SK-N-SH (cell line): ENCODE data around the gene DIRAS1.

Source experiments
- ELF1 ChIP-seq: IDR thresholded peaks from 2 replicates; pipeline ENCODE4 v1.4.0; 2012
- EZH2phosphoT487 ChIP-seq: fragments of 200-600 bp; sonication (generic); IDR thresholded peaks from 2 replicates; pipeline ENCODE4 v1.6.1; 2017; ENCODE audit warnings: low read depth, mixed run types, mild to moderate bottlenecking, antibody characterized with exemption, moderate library complexity, borderline replicate concordance
- FOSL2 ChIP-seq: IDR thresholded peaks from 2 replicates; pipeline ENCODE4 v1.4.0; 2012; ENCODE audit warnings: low read depth, mild to moderate bottlenecking, moderate library complexity, borderline replicate concordance
- FOXM1 ChIP-seq: IDR thresholded peaks from 2 replicates; pipeline ENCODE4 v1.4.0; 2012; ENCODE audit warnings: low read depth, mild to moderate bottlenecking
- GABPA ChIP-seq: IDR thresholded peaks from 2 replicates; pipeline ENCODE4 v1.4.0; 2012; ENCODE audit warnings: low read depth, mild to moderate bottlenecking
- JUND ChIP-seq: IDR thresholded peaks from 2 replicates; pipeline ENCODE4 v1.4.0; 2012
- MAX ChIP-seq: IDR thresholded peaks from 2 replicates; pipeline ENCODE4 v1.4.0; 2012; ENCODE audit warnings: low read depth
- POLR2AphosphoS5 ChIP-seq: IDR thresholded peaks from 2 replicates; pipeline ENCODE4 v1.6.1; 2012; ENCODE audit warnings: low read depth, low read length
- RXRA ChIP-seq: IDR thresholded peaks from 2 replicates; pipeline ENCODE4 v1.4.0; 2012; ENCODE audit warnings: low read depth, mild to moderate bottlenecking, borderline replicate concordance
- ZBTB33 ChIP-seq: IDR thresholded peaks from 2 replicates; pipeline ENCODE4 v1.4.0; 2012; ENCODE audit warnings: low read depth, borderline replicate concordance
- TF ChIP-seq, protein P1 (sequence below): fragments of 200-600 bp; sonication (generic); IDR thresholded peaks from 2 replicates; pipeline ENCODE4 v1.6.1; 2017; ENCODE audit warnings: antibody characterized with exemption, mild to moderate bottlenecking, moderate library complexity

DNA sequence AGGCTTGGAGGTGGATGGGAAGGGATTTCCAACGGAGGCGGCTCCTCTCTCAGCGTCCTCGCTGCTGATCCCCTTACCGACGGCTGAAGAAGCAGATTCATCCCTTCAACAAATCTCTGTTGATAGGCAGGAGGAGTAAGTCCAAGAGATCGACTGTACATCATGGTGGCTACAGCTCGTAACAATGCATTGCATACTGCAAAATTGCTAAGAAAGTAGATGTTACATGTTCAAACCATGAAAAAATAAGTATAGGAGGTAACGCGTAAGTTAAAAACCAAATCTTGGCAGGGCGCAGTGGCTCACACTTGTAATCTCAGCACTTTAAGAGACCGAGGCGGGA lies 19.1 kb upstream of the DIRAS1 start:
- TF ChIP-seq, protein P1, sequence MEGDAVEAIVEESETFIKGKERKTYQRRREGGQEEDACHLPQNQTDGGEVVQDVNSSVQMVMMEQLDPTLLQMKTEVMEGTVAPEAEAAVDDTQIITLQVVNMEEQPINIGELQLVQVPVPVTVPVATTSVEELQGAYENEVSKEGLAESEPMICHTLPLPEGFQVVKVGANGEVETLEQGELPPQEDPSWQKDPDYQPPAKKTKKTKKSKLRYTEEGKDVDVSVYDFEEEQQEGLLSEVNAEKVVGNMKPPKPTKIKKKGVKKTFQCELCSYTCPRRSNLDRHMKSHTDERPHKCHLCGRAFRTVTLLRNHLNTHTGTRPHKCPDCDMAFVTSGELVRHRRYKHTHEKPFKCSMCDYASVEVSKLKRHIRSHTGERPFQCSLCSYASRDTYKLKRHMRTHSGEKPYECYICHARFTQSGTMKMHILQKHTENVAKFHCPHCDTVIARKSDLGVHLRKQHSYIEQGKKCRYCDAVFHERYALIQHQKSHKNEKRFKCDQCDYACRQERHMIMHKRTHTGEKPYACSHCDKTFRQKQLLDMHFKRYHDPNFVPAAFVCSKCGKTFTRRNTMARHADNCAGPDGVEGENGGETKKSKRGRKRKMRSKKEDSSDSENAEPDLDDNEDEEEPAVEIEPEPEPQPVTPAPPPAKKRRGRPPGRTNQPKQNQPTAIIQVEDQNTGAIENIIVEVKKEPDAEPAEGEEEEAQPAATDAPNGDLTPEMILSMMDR: no peak
- TF ChIP-seq POLR2AphosphoS5 (no peak), FOXM1 (no peak), RXRA (no peak), JUND (no peak), FOSL2 (no peak), GABPA (no peak), ELF1 (no peak), ZBTB33 (no peak), MAX (no peak), EZH2phosphoT487 (no peak)
